Myocyte (in vitro differentiated cells): ENCODE measurements around the gene MGME1. TPM values are rescaled to one million over a fixed set of nuclear protein-coding genes. Genes with fewer than 3 reads are reported as not detected.

ENCODE experiments used
- DNase-seq: peaks from one replicate; pipeline ENCODE4 v3.0.0-alpha.2; 2012; ENCODE audit warnings: low read depth
- total RNA-seq: library from RNA; depleted of rRNA; stranded (reverse); fragments of >200 nt; gene quantifications from 2 replicates; pipeline ENCODE4 v1.2.3, GENCODE V29; 2014

MGME1 gene
- total RNA-seq, 1 donor from 2014 or later, result 11.3 TPM

GRCh38 chr20:17992224-17992637 lies 23.4 kb downstream of the MGME1 start:
- no peak for DNase-seq

- no peak for DNase-seq
These were observed 24.2 kb downstream of the MGME1 start for GRCh38 chr20:17992847-17993513.

- no peak for DNase-seq
These were observed 24.7 kb downstream of the MGME1 start for GRCh38 chr20:17993546-17993945.

- peak; percentile 71 for DNase-seq
These were observed 27.4 kb downstream of the MGME1 start for GRCh38 chr20:17995967-17996819.

- DNase-seq, result no peak
These were observed 29.6 kb downstream of the MGME1 start for GRCh38 chr20:17998446-17998845.

GRCh38 chr20:17999566-17999965 lies 30.7 kb downstream of the MGME1 start:
- no peak for DNase-seq

- peak; percentile 72 for DNase-seq
These were observed 32.5 kb downstream of the MGME1 start for GRCh38 chr20:18001131-18001921.

- no peak for DNase-seq
These were observed 35.1 kb downstream of the MGME1 start for GRCh38 chr20:18003897-18004296.

GRCh38 chr20:18004384-18005031 lies 35.7 kb downstream of the MGME1 start:
- peak; percentile 82 for DNase-seq

- peak; percentile 69 for DNase-seq
These were observed 36.6 kb downstream of the MGME1 start for GRCh38 chr20:18005170-18005989.

GRCh38 chr20:18005990-18006364 lies 37.2 kb downstream of the MGME1 start:
- DNase-seq, result no peak

- no peak for DNase-seq
These were observed 37.9 kb downstream of the MGME1 start for GRCh38 chr20:18006684-18007083.

GRCh38 chr20:18007534-18008292 lies 38.9 kb downstream of the MGME1 start:
- peak; percentile 19 for DNase-seq

- DNase-seq, result peak; percentile 84
These were observed 40.3 kb downstream of the MGME1 start for GRCh38 chr20:18009116-18009515.

- DNase-seq, result no peak
These were observed 42.7 kb downstream of the MGME1 start for GRCh38 chr20:18011482-18011881.

- DNase-seq, result no peak
These were observed 43.3 kb downstream of the MGME1 start for GRCh38 chr20:18011951-18012645.

GRCh38 chr20:18012901-18013300 lies 44.1 kb downstream of the MGME1 start:
- DNase-seq, result no peak

- no peak for DNase-seq
These were observed 45.6 kb downstream of the MGME1 start for GRCh38 chr20:18014411-18014810.

GRCh38 chr20:18016772-18017171 lies 48.0 kb downstream of the MGME1 start:
- DNase-seq, result no peak
